ENCODE results near the gene ARL3. TPM values are rescaled to one million over a fixed set of nuclear protein-coding genes. Genes with fewer than 3 reads are reported as not detected.

ARL3 gene
- total RNA-seq, 1 donor from 2014 or later = 9.5 TPM

GRCh38 chr10:102714621-102715455, 641 bp upstream of the ARL3 start, which contains the start of gene SFXN2:
Gene SFXN2 (plus strand): TSS chr10:102714636. CDS start chr10:102726637, 12,001 bp downstream.
- no peak for DNase-seq (ENCODE audit: low read depth)
- no peak for TF ChIP-seq CTCF (conservative IDR thresholded peaks at IDR 0.05; ENCODE audit: low read depth, low read length)
- H3K4me3 ChIP-seq (ENCODE audit: low read depth, low read length) = peak within 1 kb of the TSS; percentile 99

DNA sequence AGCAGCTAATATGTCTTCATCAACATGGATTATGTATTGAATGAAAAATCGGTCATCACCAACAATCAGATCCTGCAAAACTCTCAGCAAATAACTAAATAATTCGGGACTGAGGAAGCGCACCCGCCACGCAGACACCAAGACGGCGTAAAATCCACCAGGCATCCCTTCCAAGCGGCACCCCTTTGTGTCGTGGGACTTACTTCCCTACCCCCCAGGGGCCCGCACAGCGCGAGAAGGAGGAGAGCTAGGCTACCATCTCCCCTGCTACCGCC, 721 bp downstream of the ARL3 start:
- no peak for DNase-seq (ENCODE audit: low read depth)
- no peak for TF ChIP-seq CTCF (conservative IDR thresholded peaks at IDR 0.05; ENCODE audit: low read depth, low read length)
- peak overlapping the region; percentile 99 for H3K4me3 ChIP-seq (ENCODE audit: low read depth, low read length)

- TF ChIP-seq CTCF (conservative IDR thresholded peaks at IDR 0.05; ENCODE audit: low read depth, low read length) = no peak
- no peak for DNase-seq (ENCODE audit: low read depth)
- peak overlapping the region; percentile 99 for H3K4me3 ChIP-seq (ENCODE audit: low read depth, low read length)
These were observed 1.2 kb downstream of the ARL3 start for GRCh38 chr10:102712843-102713538.

DNA sequence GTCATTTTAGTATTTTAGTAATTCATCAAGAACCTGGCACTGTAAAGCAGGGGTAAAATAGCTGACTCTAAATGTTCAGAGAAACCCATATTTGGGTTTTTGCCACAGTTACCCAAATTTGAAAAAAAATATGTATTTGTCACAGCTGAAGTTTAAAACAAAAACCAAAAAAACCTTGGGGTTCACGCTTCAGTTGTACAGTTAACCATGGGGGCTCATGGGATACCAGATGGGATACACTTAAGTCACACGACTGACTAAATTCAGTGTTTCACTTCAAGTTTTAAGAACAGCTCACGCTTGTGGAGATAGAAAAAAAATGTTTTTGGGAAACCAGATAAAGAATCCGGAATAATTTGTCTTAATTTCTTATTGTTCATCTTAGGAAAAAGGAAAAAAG, 2.1 kb downstream of the ARL3 start:
- DNase-seq (ENCODE audit: low read depth) = no peak
- no peak overlapping the region for H3K4me3 ChIP-seq (ENCODE audit: low read depth, low read length)
- no peak for TF ChIP-seq CTCF (conservative IDR thresholded peaks at IDR 0.05; ENCODE audit: low read depth, low read length)

- H3K4me3 ChIP-seq (ENCODE audit: low read depth, low read length) = no peak overlapping the region
- no peak for TF ChIP-seq CTCF (conservative IDR thresholded peaks at IDR 0.05; ENCODE audit: low read depth, low read length)
- DNase-seq (ENCODE audit: low read depth) = no peak
These were observed 3.6 kb downstream of the ARL3 start for GRCh38 chr10:102710609-102711008.

- no peak for DNase-seq (ENCODE audit: low read depth)
- H3K4me3 ChIP-seq (ENCODE audit: low read depth, low read length) = no peak overlapping the region
- TF ChIP-seq CTCF (conservative IDR thresholded peaks at IDR 0.05; ENCODE audit: low read depth, low read length) = no peak
These were observed 8.7 kb downstream of the ARL3 start for GRCh38 chr10:102705531-102705930.
